ENCODE results near the gene SSTR3. TPM values are rescaled to one million over a fixed set of nuclear protein-coding genes. Genes with fewer than 3 reads are reported as not detected.

Gene SSTR3
- total and polyA plus RNA-seq, 8 donors = 0.32 to 8.7 (median 1.3) TPM

- DNase-seq (no peak), FAIRE-seq (no peak), ATAC-seq (no peak)
- no peak for TF ChIP-seq CTCF (IDR thresholded peaks at IDR 0.05)
- Histone ChIP-seq H3K9me3 (no peaks in the 10 kb centered on the region), H3K4me1 (no peaks in the 10 kb centered on the region), H3K27ac (no peak overlapping the region), H3K4me3 (no peak overlapping the region), H3K36me3 (no peaks in the 10 kb centered on the region), H3K27me3 (no peaks in the 10 kb centered on the region)
- intact Hi-C loops (cut with DNase I) = no loop called here
- 52 to 69% methylated on average over 8 of the region's 8 CpGs for WGBS, 2 donors
These were observed 12.6 kb upstream of the SSTR3 start for GRCh38 chr22:37224757-37225420.

- intact Hi-C loops (cut with DNase I) = no loop called here
These were observed 11.8 kb upstream of the SSTR3 start for GRCh38 chr22:37223965-37224551.

GRCh38 chr22:37222440-37222971 is 10.2 kb upstream of the SSTR3 start:
- Histone ChIP-seq H3K27ac (peak overlapping the region in 1 of 4 donors; percentile 31), H3K4me1 (no peaks in the 10 kb centered on the region), H3K36me3 (no peaks in the 10 kb centered on the region), H3K9me3 (no peaks in the 10 kb centered on the region), H3K4me3 (no peak overlapping the region), H3K27me3 (no peaks in the 10 kb centered on the region)
- 80 to 88% methylated on average over 8 of the region's 8 CpGs for WGBS, 2 donors
- intact Hi-C loops (cut with DNase I) = no loop called here
- ATAC-seq (no peak), FAIRE-seq (no peak), DNase-seq (no peak)
- TF ChIP-seq CTCF (IDR thresholded peaks at IDR 0.05) = no peak

More at GRCh38 chr22:37223965-37224551, 11.8 kb upstream of the SSTR3 start:
- Histone ChIP-seq H3K4me3 (no peak overlapping the region), H3K36me3 (no peaks in the 10 kb centered on the region), H3K4me1 (no peaks in the 10 kb centered on the region), H3K27me3 (no peaks in the 10 kb centered on the region), H3K27ac (no peak overlapping the region), H3K9me3 (no peaks in the 10 kb centered on the region)
- FAIRE-seq = no peak
- ATAC-seq = no peak
- DNase-seq = no peak
- 60 to 68% methylated on average over 3 of the region's 3 CpGs for WGBS, 2 donors
- no peak for TF ChIP-seq CTCF (IDR thresholded peaks at IDR 0.05)

GRCh38 chr22:37221424-37222333 is 9.4 kb upstream of the SSTR3 start:
- intact Hi-C loops (cut with DNase I) = no loop called here
- DNase-seq (peak in 1 of 6 donors; percentile 6), ATAC-seq (no peak), FAIRE-seq (no peak)
- H3K9me3 ChIP-seq = no peaks in the 10 kb centered on the region
- H3K27ac ChIP-seq = peak overlapping the region in 1 of 4 donors; percentile 31
- H3K36me3 ChIP-seq = no peaks in the 10 kb centered on the region
- TF ChIP-seq CTCF (IDR thresholded peaks at IDR 0.05) = no peak
- H3K27me3 ChIP-seq = no peaks in the 10 kb centered on the region
- WGBS, 2 donors = 89 to 91% methylated on average over 10 of the region's 10 CpGs
- no peak overlapping the region for H3K4me3 ChIP-seq
- H3K4me1 ChIP-seq = no peaks in the 10 kb centered on the region
